H9 (cell line): ENCODE measurements around the gene BAIAP2L1. TPM values are rescaled to one million over a fixed set of nuclear protein-coding genes. Genes with fewer than 3 reads are reported as not detected.

Source experiments
- DNase-seq: peaks from one replicate; pipeline ENCODE4 v3.0.0-alpha.2; 2017
- H2AFZ ChIP-seq: one replicate; pipeline ENCODE4 v1.6.1; 2013; ENCODE audit warnings: mild to moderate bottlenecking, low read length, control low read depth, moderate library complexity
- H2AK5ac ChIP-seq: 2 replicates; pipeline ENCODE4 v1.6.1; 2013; ENCODE audit warnings: low read length, control low read depth, mixed read lengths; ENCODE audit not compliant: insufficient read length
- H2BK120ac ChIP-seq: one replicate; pipeline ENCODE4 v1.6.1; 2013; ENCODE audit warnings: low read depth, mild to moderate bottlenecking, low read length, control low read depth, inconsistent platforms; ENCODE audit not compliant: poor library complexity, severe bottlenecking
- H2BK12ac ChIP-seq: 2 replicates; pipeline ENCODE4 v1.6.1; 2013; ENCODE audit warnings: low read length, control low read depth, mixed read lengths, low read depth; ENCODE audit not compliant: insufficient read length
- H2BK15ac ChIP-seq: 2 replicates; pipeline ENCODE4 v1.6.1; 2013; ENCODE audit warnings: low read depth, low read length, control low read depth
- H2BK20ac ChIP-seq: one replicate; pipeline ENCODE4 v1.6.1; 2013; ENCODE audit warnings: low read depth, mild to moderate bottlenecking, low read length, control low read depth, inconsistent platforms; ENCODE audit not compliant: poor library complexity, severe bottlenecking
- H2BK5ac ChIP-seq: 2 replicates; pipeline ENCODE4 v1.6.1; 2013; ENCODE audit warnings: low read length, control low read depth, mixed read lengths; ENCODE audit not compliant: insufficient read length
- H3K14ac ChIP-seq: 2 replicates; pipeline ENCODE4 v1.6.1; 2013; ENCODE audit warnings: low read length, control low read depth; ENCODE audit not compliant: insufficient read depth
- H3K18ac ChIP-seq: 2 replicates; pipeline ENCODE4 v1.6.1; 2013; ENCODE audit warnings: low read depth, mild to moderate bottlenecking, mixed read lengths, low read length, control low read depth; ENCODE audit not compliant: insufficient read length
- H3K23ac ChIP-seq: 2 replicates; pipeline ENCODE4 v1.6.1; 2013; ENCODE audit warnings: low read length, control low read depth, mixed read lengths, low read depth; ENCODE audit not compliant: insufficient read length
- H3K23me2 ChIP-seq: 2 replicates; pipeline ENCODE4 v1.6.1; 2013; ENCODE audit warnings: low read depth, mild to moderate bottlenecking, mixed read lengths, low read length, control low read depth; ENCODE audit not compliant: insufficient read length, poor library complexity, severe bottlenecking
- H3K27ac ChIP-seq: 2 replicates; pipeline ENCODE4 v1.5.1; 2013; ENCODE audit warnings: low read length, control low read depth, mixed read lengths, low read depth; ENCODE audit not compliant: insufficient read length
- H3K27me3 ChIP-seq: 2 replicates; pipeline ENCODE4 v1.6.1; 2013; ENCODE audit warnings: low read length, control low read depth, inconsistent platforms; ENCODE audit not compliant: insufficient read depth
- H3K4ac ChIP-seq: 2 replicates; pipeline ENCODE4 v1.6.1; 2013; ENCODE audit warnings: low read depth, mild to moderate bottlenecking, control low read depth, inconsistent platforms, low read length, moderate library complexity
- H3K4me1 ChIP-seq: 2 replicates; pipeline ENCODE4 v1.6.1; 2013; ENCODE audit warnings: low read length, control low read depth, inconsistent platforms; ENCODE audit not compliant: insufficient read depth
- H3K4me2 ChIP-seq: 2 replicates; pipeline ENCODE4 v1.6.1; 2013; ENCODE audit warnings: low read length, control low read depth, mixed read lengths; ENCODE audit not compliant: insufficient read length, insufficient read depth
- H3K56ac ChIP-seq: 2 replicates; pipeline ENCODE4 v1.6.1; 2013; ENCODE audit warnings: low read depth, mild to moderate bottlenecking, mixed read lengths, low read length, control low read depth; ENCODE audit not compliant: insufficient read length
- H3K79me1 ChIP-seq: 2 replicates; pipeline ENCODE4 v1.6.1; 2013; ENCODE audit warnings: low read depth, mild to moderate bottlenecking, moderate library complexity, low read length, control low read depth, inconsistent platforms; ENCODE audit not compliant: insufficient read depth, poor library complexity, severe bottlenecking
- H3K79me2 ChIP-seq: 2 replicates; pipeline ENCODE4 v1.6.1; 2013; ENCODE audit warnings: low read length, control low read depth, inconsistent platforms; ENCODE audit not compliant: insufficient read depth
- H3K9ac ChIP-seq: 2 replicates; pipeline ENCODE4 v1.6.1; 2013; ENCODE audit warnings: low read length, control low read depth, mixed read lengths; ENCODE audit not compliant: insufficient read length; ENCODE audit errors: extremely low read depth
- H3K9me3 ChIP-seq: one replicate; pipeline ENCODE4 v1.6.1; 2013; ENCODE audit warnings: low read depth, low read length, inconsistent platforms; ENCODE audit not compliant: control insufficient read depth
- H3T11ph ChIP-seq: one replicate; pipeline ENCODE4 v1.6.1; 2013; ENCODE audit warnings: mild to moderate bottlenecking, low read length, control low read depth, inconsistent platforms
- H4K20me1 ChIP-seq: one replicate; pipeline ENCODE4 v1.6.1; 2013; ENCODE audit not compliant: control insufficient read depth, insufficient read length, insufficient read depth
- H4K5ac ChIP-seq: 2 replicates; pipeline ENCODE4 v1.6.1; 2013; ENCODE audit warnings: low read depth, mild to moderate bottlenecking, mixed read lengths, low read length, control low read depth; ENCODE audit not compliant: insufficient read length
- H4K8ac ChIP-seq: replicated peaks from 2 replicates; pipeline ENCODE4 v1.6.1; 2013; ENCODE audit warnings: low read length, control low read depth, mixed read lengths, low read depth; ENCODE audit not compliant: insufficient read length
- H4K91ac ChIP-seq: 2 replicates; pipeline ENCODE4 v1.6.1; 2013; ENCODE audit warnings: low read depth, mild to moderate bottlenecking, moderate library complexity, mixed read lengths, low read length, control low read depth; ENCODE audit not compliant: insufficient read length
- H3K27ac Mint-ChIP-seq, 3 experiments: 2 replicates in 2 of 3; 3 replicates in 1 of 3; pipeline ENCODE4 v1.8.0; 2020 to 2021; ENCODE audit warnings: mixed read lengths in 3 of 3, mild to moderate bottlenecking in 1 of 3, moderate library complexity in 1 of 3
- H3K27me3 Mint-ChIP-seq: 2 replicates; pipeline ENCODE4 v1.8.0; 2021; ENCODE audit warnings: low read depth, mild to moderate bottlenecking, moderate library complexity, mixed read lengths
- H3K36me3 Mint-ChIP-seq, 3 experiments: 2 replicates in 2 of 3; 3 replicates in 1 of 3; pipeline ENCODE4 v1.8.0; 2020 to 2021; ENCODE audit warnings: low read depth in 3 of 3, mixed read lengths in 3 of 3; ENCODE audit not compliant: insufficient read depth in 1 of 3
- H3K4me1 Mint-ChIP-seq, 2 experiments: 2 replicates each; pipeline ENCODE4 v1.8.0; 2020; ENCODE audit warnings: mixed read lengths in 2 of 2
- H3K4me3 Mint-ChIP-seq, 2 experiments: 2 replicates in 1 of 2; 3 replicates in 1 of 2; pipeline ENCODE4 v1.8.0; 2020 to 2021; ENCODE audit warnings: mild to moderate bottlenecking in 2 of 2, mixed read lengths in 2 of 2, moderate library complexity in 1 of 2
- H3K9me3 Mint-ChIP-seq, 2 experiments: 2 replicates in 1 of 2; 3 replicates in 1 of 2; pipeline ENCODE4 v1.8.0; 2020; ENCODE audit warnings: mild to moderate bottlenecking in 2 of 2, mixed read lengths in 2 of 2, moderate library complexity in 1 of 2
- WGBS: extraction: QIAGEN DNeasy Blood & Tissue Kit; methylation state at CpG from one replicate; pipeline ENCODE4 v1.1.7; 2013; ENCODE audit warnings: missing lambda C conversion rate, low lambda C conversion rate, mixed read lengths; ENCODE audit not compliant: insufficient read length; ENCODE audit errors: extremely low coverage; 5-methylcytosine and 5-hydroxymethylcytosine counted together
- total RNA-seq: library from RNA; stranded (reverse); gene quantifications from 2 replicates; pipeline ENCODE4 v1.2.1, GENCODE V29; 2021
- TF ChIP-seq, protein P1 (sequence below): fragments of 200-600 bp; sonication (generic); conservative IDR thresholded peaks from 3 replicates; pipeline ENCODE4 v1.8.0; 2021; ENCODE audit warnings: antibody characterized with exemption, mild to moderate bottlenecking

The BAIAP2L1 gene
- total RNA-seq, 1 experiment from 2014 or later: 25.9 TPM

DNA sequence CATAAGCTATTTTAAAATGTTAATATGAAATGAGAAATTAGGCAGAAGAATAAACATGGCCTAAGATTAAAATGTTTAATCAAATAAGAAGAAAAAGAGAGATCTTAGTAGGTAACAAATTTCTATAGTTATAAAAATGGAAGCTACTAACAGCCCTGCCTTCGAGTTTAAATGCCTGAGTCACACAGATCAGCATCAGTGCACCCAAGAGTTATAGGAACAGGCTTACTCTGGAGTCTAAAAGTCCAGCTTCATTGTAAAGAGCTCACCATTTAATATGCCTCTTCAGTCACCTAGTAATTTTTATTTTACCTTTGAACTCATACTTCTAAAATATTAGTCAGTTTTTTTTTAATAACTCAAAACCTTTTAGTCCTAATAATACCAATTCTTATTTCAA, 66.8 kb downstream of the BAIAP2L1 start:
- no peak overlapping the region for H2AFZ ChIP-seq
- no peaks in the 10 kb centered on the region for H3K9me3 ChIP-seq
- Mint-ChIP-seq H3K36me3 (peaks cover 22 to 33% (median 24%) of the 10 kb centered on the region in 3 experiments), H3K4me1 (peaks cover 10 to 11% of the 10 kb centered on the region in 2 experiments), H3K27me3 (no peaks in the 10 kb centered on the region), H3K4me3 (no peak overlapping the region), H3K27ac (no peak overlapping the region), H3K9me3 (peaks cover 17 to 19% of the 10 kb centered on the region in 2 experiments)
- H2AK5ac ChIP-seq: no peak overlapping the region
- H3K4me1 ChIP-seq: no peaks in the 10 kb centered on the region
- H4K5ac ChIP-seq: no peak overlapping the region
- H4K8ac ChIP-seq: no peak overlapping the region
- H3K23ac ChIP-seq: no peak overlapping the region
- WGBS: no CpG with 5 or more reads among the region's 1 CpG
- no peaks in the 10 kb centered on the region for H4K20me1 ChIP-seq
- no peak overlapping the region for H4K91ac ChIP-seq
- H3K79me2 ChIP-seq: 0 out of 2 replicates have a peak, but pooled peaks cover 1% of the 10 kb centered on the region
- no peaks in the 10 kb centered on the region for H3K23me2 ChIP-seq
- H3K18ac ChIP-seq: no peak overlapping the region
- H3T11ph ChIP-seq: no peak overlapping the region
- no peak overlapping the region for H3K27ac ChIP-seq
- no peak overlapping the region for H2BK120ac ChIP-seq
- no peak overlapping the region for H3K56ac ChIP-seq
- no peaks in the 10 kb centered on the region for H3K27me3 ChIP-seq
- H2BK5ac ChIP-seq: no peak overlapping the region
- H3K4me2 ChIP-seq: no peak overlapping the region
- no peak overlapping the region for H2BK20ac ChIP-seq
- H2BK15ac ChIP-seq: no peak overlapping the region
- no peak for DNase-seq
- no peak overlapping the region for H3K14ac ChIP-seq
- H2BK12ac ChIP-seq: no peak overlapping the region
- H3K4ac ChIP-seq: no peak overlapping the region
- H3K79me1 ChIP-seq: peaks cover 3% of the 10 kb centered on the region
- H3K9ac ChIP-seq: no peak overlapping the region
- TF ChIP-seq, protein P1, sequence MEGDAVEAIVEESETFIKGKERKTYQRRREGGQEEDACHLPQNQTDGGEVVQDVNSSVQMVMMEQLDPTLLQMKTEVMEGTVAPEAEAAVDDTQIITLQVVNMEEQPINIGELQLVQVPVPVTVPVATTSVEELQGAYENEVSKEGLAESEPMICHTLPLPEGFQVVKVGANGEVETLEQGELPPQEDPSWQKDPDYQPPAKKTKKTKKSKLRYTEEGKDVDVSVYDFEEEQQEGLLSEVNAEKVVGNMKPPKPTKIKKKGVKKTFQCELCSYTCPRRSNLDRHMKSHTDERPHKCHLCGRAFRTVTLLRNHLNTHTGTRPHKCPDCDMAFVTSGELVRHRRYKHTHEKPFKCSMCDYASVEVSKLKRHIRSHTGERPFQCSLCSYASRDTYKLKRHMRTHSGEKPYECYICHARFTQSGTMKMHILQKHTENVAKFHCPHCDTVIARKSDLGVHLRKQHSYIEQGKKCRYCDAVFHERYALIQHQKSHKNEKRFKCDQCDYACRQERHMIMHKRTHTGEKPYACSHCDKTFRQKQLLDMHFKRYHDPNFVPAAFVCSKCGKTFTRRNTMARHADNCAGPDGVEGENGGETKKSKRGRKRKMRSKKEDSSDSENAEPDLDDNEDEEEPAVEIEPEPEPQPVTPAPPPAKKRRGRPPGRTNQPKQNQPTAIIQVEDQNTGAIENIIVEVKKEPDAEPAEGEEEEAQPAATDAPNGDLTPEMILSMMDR: no peak
